CD14-positive monocyte (primary cell): ENCODE measurements around the gene SCYGR2. TPM values are rescaled to one million over a fixed set of nuclear protein-coding genes. Genes with fewer than 3 reads are reported as not detected.

Source experiments
- DNase-seq, 3 donors: peaks; one replicate each; pipeline ENCODE4 v3.0.0-alpha.2; 2011 to 2022
- H2AFZ ChIP-seq: 2 replicates; pipeline ENCODE4 v1.6.0; 2012; ENCODE audit warnings: mild to moderate bottlenecking, low read depth, low read length, inconsistent platforms; ENCODE audit not compliant: insufficient read depth, poor library complexity, severe bottlenecking
- H3K27ac ChIP-seq, 2 donors: 1 replicate in 1 of 2; 2 replicates in 1 of 2; pipeline ENCODE4 v1.5.1; 2012 to 2013; ENCODE audit warnings: low read length in 2 of 2, control low read depth in 1 of 2, inconsistent platforms in 1 of 2, low read depth in 1 of 2, mild to moderate bottlenecking in 1 of 2
- H3K27me3 ChIP-seq, 2 donors: one replicate each; pipeline versions ENCODE4 v1.6.0 to v1.6.1; 2011 to 2013; ENCODE audit warnings: low read length in 2 of 2; ENCODE audit not compliant: control insufficient read depth in 2 of 2, insufficient read depth in 2 of 2
- H3K36me3 ChIP-seq, 2 donors: replicated peaks in 1 of 2; 1 replicate in 1 of 2; 2 replicates in 1 of 2; pipeline versions ENCODE4 v1.5.1 to v1.6.1; 2012 to 2013; ENCODE audit warnings: low read length in 2 of 2, control low read depth in 1 of 2, inconsistent platforms in 1 of 2, mild to moderate bottlenecking in 1 of 2; ENCODE audit not compliant: insufficient read depth in 2 of 2, control insufficient read depth in 1 of 2
- H3K4me1 ChIP-seq, 2 donors: 1 replicate in 1 of 2; 2 replicates in 1 of 2; pipeline versions ENCODE4 v1.5.1 to v1.6.1; 2012 to 2013; ENCODE audit warnings: low read length in 2 of 2, control low read depth in 1 of 2, inconsistent platforms in 1 of 2, mild to moderate bottlenecking in 1 of 2, moderate library complexity in 1 of 2; ENCODE audit not compliant: insufficient read depth in 2 of 2, control insufficient read depth in 1 of 2
- H3K4me2 ChIP-seq: replicated peaks from 2 replicates; pipeline ENCODE3; 2012; ENCODE audit warnings: low read length, moderate library complexity, mild to moderate bottlenecking; ENCODE audit not compliant: poor library complexity, severe bottlenecking; ENCODE audit errors: extremely low read depth
- H3K4me3 ChIP-seq, 3 experiments: fragments of 200-600 bp in 1 of 3; sonication (generic) in 1 of 3; replicated peaks in 1 of 3; 1 replicate in 2 of 3; 2 replicates in 1 of 3; pipeline ENCODE4 v1.5.1; 2011 to 2013; ENCODE audit warnings: low read length in 3 of 3, mild to moderate bottlenecking in 3 of 3, control low read depth in 2 of 3, low read depth in 2 of 3, inconsistent platforms in 1 of 3, moderate library complexity in 1 of 3
- H3K79me2 ChIP-seq: 2 replicates; pipeline ENCODE4 v1.6.0; 2012; ENCODE audit warnings: mild to moderate bottlenecking, control low read depth, inconsistent platforms, low read length, moderate library complexity; ENCODE audit not compliant: insufficient read depth
- H3K9ac ChIP-seq: 2 replicates; pipeline ENCODE4 v1.6.0; 2017; ENCODE audit warnings: low read length, mild to moderate bottlenecking; ENCODE audit not compliant: insufficient read depth, poor library complexity, severe bottlenecking
- H3K9me3 ChIP-seq, 2 donors: replicated peaks in 1 of 2; 1 replicate in 1 of 2; 2 replicates in 1 of 2; pipeline versions ENCODE4 v1.5.1 to v1.6.1; 2012 to 2013; ENCODE audit warnings: low read length in 2 of 2, control low read depth in 1 of 2; ENCODE audit not compliant: control insufficient read depth in 1 of 2, insufficient read depth in 1 of 2
- H4K20me1 ChIP-seq: 2 replicates; pipeline ENCODE4 v1.6.0; 2012; ENCODE audit warnings: mild to moderate bottlenecking, low read length, control low read depth, moderate library complexity; ENCODE audit not compliant: insufficient read depth
- H3K27ac Mint-ChIP-seq, 7 donors: one replicate each; pipeline ENCODE4 v1.8.0; 2020; ENCODE audit warnings: mild to moderate bottlenecking in 7 of 7, mixed read lengths in 7 of 7, moderate library complexity in 6 of 7, inconsistent platforms in 2 of 7
- H3K27me3 Mint-ChIP-seq, 3 donors: one replicate each; pipeline ENCODE4 v1.8.0; 2021 to 2022; ENCODE audit warnings: low read depth in 3 of 3, mild to moderate bottlenecking in 3 of 3, mixed read lengths in 3 of 3, moderate library complexity in 3 of 3, inconsistent platforms in 1 of 3
- H3K36me3 Mint-ChIP-seq, 2 donors: one replicate each; pipeline ENCODE4 v1.8.0; 2020; ENCODE audit warnings: mixed read lengths in 2 of 2, inconsistent platforms in 1 of 2, mild to moderate bottlenecking in 1 of 2
- H3K4me1 Mint-ChIP-seq: one replicate; pipeline ENCODE4 v1.8.0; 2020; ENCODE audit warnings: mild to moderate bottlenecking, mixed read lengths
- H3K4me3 Mint-ChIP-seq, 2 donors: one replicate each; pipeline ENCODE4 v1.8.0; 2020; ENCODE audit warnings: mild to moderate bottlenecking in 2 of 2, mixed read lengths in 2 of 2, moderate library complexity in 1 of 2
- H3K9me3 Mint-ChIP-seq, 7 donors: one replicate each; pipeline ENCODE4 v1.8.0; 2020 to 2022; ENCODE audit warnings: mixed read lengths in 7 of 7, mild to moderate bottlenecking in 6 of 7, moderate library complexity in 6 of 7, inconsistent platforms in 2 of 7
- WGBS: methylation state at CpG from one replicate; pipeline ENCODE4 v1.1.5; 2013; ENCODE audit warnings: missing lambda C conversion rate; ENCODE audit not compliant: insufficient coverage; 5-methylcytosine and 5-hydroxymethylcytosine counted together
- intact Hi-C, 2 donors: fragments of 100-400 bp; cut with micrococcal nuclease; formaldehyde crosslinking; loops; one replicate each; pipeline versions ENCODE4 v1.15.0 to v1.15.1; 2023
- polyA plus RNA-seq, 3 donors: library from polyadenylated mRNA; depleted of rRNA in 1 of 3; unstranded in 2 of 3; stranded (reverse) in 1 of 3; fragments of 300-500 nt in 2 of 3; fragments of >200 nt in 1 of 3; fragmentation: Illumina TruSeq in 2 of 3; gene quantifications; 1 replicate in 2 of 3; 2 replicates in 1 of 3; pipeline ENCODE4 v1.2.3, GENCODE V29; 2012 to 2021
- TF ChIP-seq, protein P1 (sequence below): fragments of 200-600 bp; IDR thresholded peaks from one replicate; pipeline ENCODE4 v1.8.0; 2022; ENCODE audit warnings: antibody characterized with exemption, mild to moderate bottlenecking

Gene SCYGR2
- polyA plus RNA-seq, 3 donors, result not detected

DNA sequence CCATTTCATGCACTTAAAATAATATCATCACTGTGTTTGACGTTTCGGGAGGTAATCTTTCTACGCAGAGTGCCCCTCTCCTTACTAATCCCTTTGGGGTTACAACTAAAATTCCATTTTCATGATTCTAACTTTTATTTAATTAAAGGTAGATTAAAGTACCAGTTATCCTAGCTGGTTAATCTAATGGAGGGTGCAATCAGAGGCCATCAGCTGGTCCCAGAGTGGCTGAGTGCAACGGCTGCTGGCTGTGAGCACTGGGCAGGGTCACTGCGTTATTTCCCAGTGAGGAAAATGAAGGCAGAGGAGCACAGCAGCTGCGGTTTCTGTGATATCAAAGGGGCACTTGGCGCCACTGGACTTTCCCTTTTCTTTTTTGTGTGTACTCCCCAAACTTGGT is 30.7 kb downstream of the SCYGR2 start:
- WGBS, result 87% methylated on average over 4 of the region's 7 CpGs
- Histone ChIP-seq H3K27me3 (peaks cover 5% of the 10 kb centered on the region in 2 donors), H3K4me1 (no peaks in the 10 kb centered on the region), H3K4me3 (no peak overlapping the region), H3K27ac (no peak overlapping the region), H2AFZ (no peak overlapping the region), H3K79me2 (no peaks in the 10 kb centered on the region), H3K9ac (no peak overlapping the region), H3K4me2 (no peak overlapping the region), H3K9me3 (no peaks in the 10 kb centered on the region), H4K20me1 (no peaks in the 10 kb centered on the region), H3K36me3 (no peaks in the 10 kb centered on the region)
- TF ChIP-seq, protein P1, sequence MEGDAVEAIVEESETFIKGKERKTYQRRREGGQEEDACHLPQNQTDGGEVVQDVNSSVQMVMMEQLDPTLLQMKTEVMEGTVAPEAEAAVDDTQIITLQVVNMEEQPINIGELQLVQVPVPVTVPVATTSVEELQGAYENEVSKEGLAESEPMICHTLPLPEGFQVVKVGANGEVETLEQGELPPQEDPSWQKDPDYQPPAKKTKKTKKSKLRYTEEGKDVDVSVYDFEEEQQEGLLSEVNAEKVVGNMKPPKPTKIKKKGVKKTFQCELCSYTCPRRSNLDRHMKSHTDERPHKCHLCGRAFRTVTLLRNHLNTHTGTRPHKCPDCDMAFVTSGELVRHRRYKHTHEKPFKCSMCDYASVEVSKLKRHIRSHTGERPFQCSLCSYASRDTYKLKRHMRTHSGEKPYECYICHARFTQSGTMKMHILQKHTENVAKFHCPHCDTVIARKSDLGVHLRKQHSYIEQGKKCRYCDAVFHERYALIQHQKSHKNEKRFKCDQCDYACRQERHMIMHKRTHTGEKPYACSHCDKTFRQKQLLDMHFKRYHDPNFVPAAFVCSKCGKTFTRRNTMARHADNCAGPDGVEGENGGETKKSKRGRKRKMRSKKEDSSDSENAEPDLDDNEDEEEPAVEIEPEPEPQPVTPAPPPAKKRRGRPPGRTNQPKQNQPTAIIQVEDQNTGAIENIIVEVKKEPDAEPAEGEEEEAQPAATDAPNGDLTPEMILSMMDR, result no peak
- Mint-ChIP-seq H3K4me3 (no peak overlapping the region), H3K27me3 (peaks cover 2 to 17% (median 5%) of the 10 kb centered on the region in 3 donors), H3K36me3 (no peaks in the 10 kb centered on the region), H3K27ac (no peak overlapping the region), H3K9me3 (peaks cover 0 to 2% (median 0%) of the 10 kb centered on the region in 7 donors), H3K4me1 (no peaks in the 10 kb centered on the region)
- no peak for DNase-seq
- intact Hi-C loops, result no loop called here

DNA sequence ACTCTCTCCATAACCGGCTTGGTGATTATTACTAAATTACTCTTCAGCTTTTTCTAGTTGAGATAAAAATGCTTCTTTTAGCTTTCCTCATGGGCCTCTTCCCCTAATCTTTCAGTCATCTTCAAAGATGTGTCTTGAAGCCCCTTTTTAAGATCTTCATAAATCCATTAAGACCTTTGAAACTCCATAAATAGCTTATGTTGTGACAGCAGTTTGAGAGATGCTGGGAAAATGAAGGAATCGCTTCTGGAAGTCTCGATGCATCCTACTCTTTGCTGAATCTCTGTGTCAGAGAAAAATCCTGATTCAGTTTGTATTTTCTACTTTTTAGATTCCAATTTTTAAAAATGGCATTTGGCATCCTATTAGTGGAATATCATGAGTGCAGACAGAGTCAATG is 31.6 kb downstream of the SCYGR2 start:
- H3K9me3 ChIP-seq, result no peaks in the 10 kb centered on the region
- Mint-ChIP-seq H3K4me3 (no peak overlapping the region), H3K27me3 (peaks cover 2 to 17% (median 5%) of the 10 kb centered on the region in 3 donors), H3K9me3 (peaks cover 0 to 2% (median 0%) of the 10 kb centered on the region in 7 donors), H3K36me3 (no peaks in the 10 kb centered on the region), H3K4me1 (no peaks in the 10 kb centered on the region), H3K27ac (no peak overlapping the region)
- no peak for DNase-seq
- H3K4me2 ChIP-seq, result no peak overlapping the region
- H3K4me3 ChIP-seq, result no peak overlapping the region
- intact Hi-C loops, result no loop called here
- no peak overlapping the region for H3K9ac ChIP-seq
- no peaks in the 10 kb centered on the region for H4K20me1 ChIP-seq
- H3K36me3 ChIP-seq, result no peaks in the 10 kb centered on the region
- WGBS, result 100% methylated on average over 2 of the region's 3 CpGs
- no peak overlapping the region for H2AFZ ChIP-seq
- TF ChIP-seq, protein P1, result no peak
- H3K4me1 ChIP-seq, result no peaks in the 10 kb centered on the region
- peaks cover 5% of the 10 kb centered on the region in 2 donors for H3K27me3 ChIP-seq
- no peaks in the 10 kb centered on the region for H3K79me2 ChIP-seq
- no peak overlapping the region for H3K27ac ChIP-seq
